Stimulated activated CD4-positive, alpha-beta T cell treated with anti-CD3 and anti-CD28 coated beads, TNF-alpha, amount 100 ng/mL, for 48 hours (primary cell): ENCODE data around the gene SUPT5H.

Experiments
- DNase-seq, 3 donors: peaks; one replicate each; pipeline ENCODE4 v3.0.0-alpha.2; 2020; ENCODE audit warnings: low read depth in 3 of 3

SUPT5H gene

GRCh38 chr19:39496063-39496462 is 50.7 kb downstream of the SUPT5H start:
- no peak for DNase-seq

- DNase-seq, result no peak
These were observed 52.3 kb downstream of the SUPT5H start for GRCh38 chr19:39497701-39497995.

DNA sequence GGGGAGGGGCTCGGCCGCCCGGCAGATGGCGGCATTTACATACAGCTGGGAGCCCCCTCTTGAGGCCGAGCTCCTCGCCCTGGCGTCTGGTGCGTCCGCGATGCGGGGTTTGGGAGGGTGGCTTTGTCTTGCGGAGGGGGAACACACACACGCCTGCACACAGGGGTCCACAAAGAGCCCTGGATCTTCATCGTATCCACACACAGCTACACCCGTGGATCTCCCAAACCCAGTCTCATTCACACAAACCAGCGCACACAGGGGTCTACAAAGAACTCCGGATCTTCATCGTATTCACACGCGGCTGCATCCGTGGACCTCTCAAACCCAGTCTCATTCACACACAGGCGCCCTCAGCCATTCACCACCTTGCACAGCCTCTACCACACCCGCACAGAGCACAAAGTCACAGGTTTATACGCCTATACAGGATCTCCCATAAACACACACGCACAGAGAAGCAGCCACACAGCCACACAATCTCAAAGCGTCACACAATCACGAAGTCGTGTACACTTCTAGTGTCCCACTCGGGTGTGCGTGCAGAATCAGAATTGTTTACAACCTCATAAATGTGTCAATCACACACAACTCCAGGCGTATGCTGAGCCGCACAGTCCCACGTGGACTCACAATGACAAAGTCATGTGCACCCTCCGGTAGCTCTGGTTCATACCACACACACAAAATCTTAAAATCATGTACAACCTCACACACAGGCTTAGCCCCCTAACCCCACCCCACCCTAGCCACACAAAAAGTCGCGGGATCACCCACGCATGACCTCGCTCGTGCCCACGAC is 52.8 kb downstream of the SUPT5H start:
- DNase-seq, result no peak

GRCh38 chr19:39498798-39499642 is 53.6 kb downstream of the SUPT5H start, which contains the start of gene DLL3:
TSS of gene DLL3 (plus strand) at chr19:39498947. CDS start at chr19:39498975, 28 bp downstream.
- DNase-seq, result no peak

DNA sequence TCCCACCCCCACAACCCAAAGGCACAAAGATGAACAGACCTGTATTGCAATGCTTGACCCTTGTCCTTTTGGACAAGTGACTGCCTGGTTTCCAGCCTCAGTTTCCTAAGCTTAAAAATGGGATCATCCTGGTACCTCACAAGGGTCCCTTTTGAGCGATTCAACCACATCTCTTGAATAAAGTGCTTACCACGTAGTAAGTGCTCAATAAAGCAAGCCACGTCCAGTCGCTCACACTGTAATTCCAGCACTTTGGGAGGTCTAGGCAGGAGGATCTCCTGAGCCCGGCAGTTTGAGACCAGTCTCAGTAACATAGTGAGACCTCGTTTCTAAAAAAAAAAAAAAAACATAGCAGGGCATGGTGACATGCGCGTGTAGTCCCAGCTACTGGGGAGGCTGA is 54.5 kb downstream of the SUPT5H start:
- no peak for DNase-seq

DNA sequence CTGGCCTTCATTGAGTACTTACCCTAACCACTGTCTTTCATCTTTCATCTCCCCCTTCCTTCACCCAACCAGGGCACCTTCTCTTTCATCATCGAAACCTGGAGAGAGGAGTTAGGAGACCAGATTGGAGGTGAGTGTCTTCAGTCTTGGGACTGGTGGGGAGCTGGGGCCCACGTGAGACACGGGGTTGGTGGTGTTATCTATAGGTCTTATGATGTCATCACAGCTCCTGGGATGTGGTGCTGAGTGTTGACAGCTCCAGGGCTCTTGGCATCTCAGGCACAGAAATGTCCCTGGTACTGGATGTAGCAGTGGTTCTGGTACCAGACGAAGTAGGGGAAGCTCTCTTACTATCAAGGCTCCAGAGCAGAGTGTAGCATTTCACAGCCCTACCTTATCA is 55.2 kb downstream of the SUPT5H start:
- no peak for DNase-seq

DNA sequence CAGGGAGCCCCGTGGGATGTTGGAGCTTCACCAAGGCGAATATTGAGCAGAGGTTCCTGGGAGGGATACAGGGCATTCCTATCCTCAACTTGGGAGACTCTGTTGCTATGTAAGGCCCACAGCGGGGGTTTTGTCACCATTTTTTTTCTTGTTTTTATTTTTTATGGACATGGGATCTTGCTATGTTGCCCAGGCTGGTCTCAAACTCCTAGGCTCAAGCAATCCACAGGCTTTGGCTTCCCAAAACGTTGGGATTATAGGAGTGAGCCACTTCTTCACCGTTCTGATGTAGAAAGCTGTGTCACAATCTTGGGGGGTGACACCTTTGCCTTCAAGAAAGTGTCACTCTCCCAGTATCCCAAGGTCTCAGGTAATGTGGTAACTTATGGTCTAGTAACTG is 56.0 kb downstream of the SUPT5H start:
- no peak for DNase-seq

DNA sequence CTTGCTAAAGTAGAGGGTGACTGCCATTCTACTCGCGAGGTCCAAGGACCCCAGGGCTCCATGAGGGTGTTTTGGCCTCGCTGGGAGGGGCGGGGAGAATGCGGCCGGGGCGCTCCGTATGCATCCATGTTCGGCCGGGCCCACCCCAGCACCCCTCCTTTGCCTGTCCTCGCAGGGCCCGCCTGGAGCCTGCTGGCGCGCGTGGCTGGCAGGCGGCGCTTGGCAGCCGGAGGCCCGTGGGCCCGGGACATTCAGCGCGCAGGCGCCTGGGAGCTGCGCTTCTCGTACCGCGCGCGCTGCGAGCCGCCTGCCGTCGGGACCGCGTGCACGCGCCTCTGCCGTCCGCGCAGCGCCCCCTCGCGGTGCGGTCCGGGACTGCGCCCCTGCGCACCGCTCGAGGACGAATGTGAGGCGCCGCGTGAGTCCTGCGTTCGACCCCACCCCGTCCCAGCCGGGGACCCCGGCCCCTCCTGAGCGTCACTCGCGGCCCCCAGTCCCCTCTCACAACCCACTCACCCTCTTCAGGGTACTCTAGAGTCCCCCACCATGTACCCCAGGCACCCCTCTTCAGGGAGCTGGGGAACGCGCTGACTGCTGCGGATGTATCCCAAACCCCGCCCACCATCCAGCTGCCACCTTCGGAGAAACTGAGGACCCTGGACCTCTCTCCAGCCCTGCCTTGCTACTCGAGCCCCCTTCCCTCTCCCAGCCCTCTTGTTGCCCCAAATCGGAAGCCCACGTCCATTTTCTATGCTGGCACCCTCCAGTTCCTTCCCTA is 57.4 kb downstream of the SUPT5H start:
- peak; percentile 60 to 72 (median 65) for DNase-seq

GRCh38 chr19:39506598-39506943 is 61.2 kb downstream of the SUPT5H start:
- no peak for DNase-seq

DNA sequence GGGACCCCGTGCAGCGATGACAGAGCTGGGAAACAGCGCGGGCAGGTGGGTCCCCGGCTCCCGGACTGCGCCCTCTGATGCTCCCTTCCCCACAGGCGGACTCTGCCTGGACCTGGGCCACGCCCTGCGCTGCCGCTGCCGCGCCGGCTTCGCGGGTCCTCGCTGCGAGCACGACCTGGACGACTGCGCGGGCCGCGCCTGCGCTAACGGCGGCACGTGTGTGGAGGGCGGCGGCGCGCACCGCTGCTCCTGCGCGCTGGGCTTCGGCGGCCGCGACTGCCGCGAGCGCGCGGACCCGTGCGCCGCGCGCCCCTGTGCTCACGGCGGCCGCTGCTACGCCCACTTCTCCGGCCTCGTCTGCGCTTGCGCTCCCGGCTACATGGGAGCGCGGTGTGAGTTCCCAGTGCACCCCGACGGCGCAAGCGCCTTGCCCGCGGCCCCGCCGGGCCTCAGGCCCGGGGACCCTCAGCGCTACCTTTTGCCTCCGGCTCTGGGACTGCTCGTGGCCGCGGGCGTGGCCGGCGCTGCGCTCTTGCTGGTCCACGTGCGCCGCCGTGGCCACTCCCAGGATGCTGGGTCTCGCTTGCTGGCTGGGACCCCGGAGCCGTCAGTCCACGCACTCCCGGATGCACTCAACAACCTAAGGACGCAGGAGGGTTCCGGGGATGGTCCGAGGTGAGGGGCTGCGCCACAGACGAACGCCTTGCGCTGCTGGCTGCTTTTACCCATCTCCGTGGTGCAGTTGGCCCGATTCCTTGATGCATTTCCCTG is 61.7 kb downstream of the SUPT5H start:
- peak; percentile 33 to 39 (median 37) for DNase-seq

- DNase-seq, result no peak
These were observed 62.5 kb downstream of the SUPT5H start for GRCh38 chr19:39507715-39508364.

GRCh38 chr19:39508629-39509028 is 63.2 kb downstream of the SUPT5H start:
- DNase-seq, result no peak

DNA sequence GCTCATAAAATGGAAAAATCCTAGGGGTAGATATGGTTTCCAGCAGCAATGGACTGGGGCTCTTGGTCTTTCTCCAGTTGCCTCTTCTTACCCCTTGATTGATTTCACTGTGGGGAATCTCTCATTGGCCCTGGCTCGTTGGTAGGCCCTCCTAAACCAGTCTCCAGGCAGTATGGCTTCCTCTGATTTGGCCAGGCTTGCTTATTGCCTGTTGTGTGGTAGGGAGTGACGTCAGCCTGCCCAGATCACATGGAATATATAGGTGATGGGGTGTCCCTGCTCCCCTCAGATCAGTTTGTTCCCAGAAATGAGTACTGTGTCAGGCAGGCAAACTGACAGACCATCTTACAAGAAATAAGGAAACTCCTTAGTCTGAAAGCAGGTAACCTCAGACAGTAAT is 63.9 kb downstream of the SUPT5H start:
- DNase-seq, result no peak

DNA sequence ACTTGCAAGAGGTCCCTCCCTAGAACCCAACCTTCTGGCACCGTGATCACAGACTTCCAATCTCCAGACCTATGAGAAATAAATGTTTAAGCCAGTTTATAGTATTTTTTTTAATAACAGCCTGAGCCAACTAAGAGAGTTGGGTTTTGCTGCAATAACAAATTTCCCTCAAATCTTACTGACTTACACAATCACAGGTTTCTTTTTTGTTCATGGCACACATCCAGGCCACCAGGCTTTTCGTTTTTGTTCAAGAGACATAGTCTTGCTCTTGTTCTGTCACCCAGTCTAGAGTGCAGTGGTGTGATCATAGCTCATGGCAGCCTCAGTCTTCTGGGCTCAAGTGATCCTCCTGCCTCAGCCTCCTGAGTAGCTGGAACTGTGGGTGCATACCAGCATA is 67.6 kb downstream of the SUPT5H start:
- DNase-seq, result no peak

DNA sequence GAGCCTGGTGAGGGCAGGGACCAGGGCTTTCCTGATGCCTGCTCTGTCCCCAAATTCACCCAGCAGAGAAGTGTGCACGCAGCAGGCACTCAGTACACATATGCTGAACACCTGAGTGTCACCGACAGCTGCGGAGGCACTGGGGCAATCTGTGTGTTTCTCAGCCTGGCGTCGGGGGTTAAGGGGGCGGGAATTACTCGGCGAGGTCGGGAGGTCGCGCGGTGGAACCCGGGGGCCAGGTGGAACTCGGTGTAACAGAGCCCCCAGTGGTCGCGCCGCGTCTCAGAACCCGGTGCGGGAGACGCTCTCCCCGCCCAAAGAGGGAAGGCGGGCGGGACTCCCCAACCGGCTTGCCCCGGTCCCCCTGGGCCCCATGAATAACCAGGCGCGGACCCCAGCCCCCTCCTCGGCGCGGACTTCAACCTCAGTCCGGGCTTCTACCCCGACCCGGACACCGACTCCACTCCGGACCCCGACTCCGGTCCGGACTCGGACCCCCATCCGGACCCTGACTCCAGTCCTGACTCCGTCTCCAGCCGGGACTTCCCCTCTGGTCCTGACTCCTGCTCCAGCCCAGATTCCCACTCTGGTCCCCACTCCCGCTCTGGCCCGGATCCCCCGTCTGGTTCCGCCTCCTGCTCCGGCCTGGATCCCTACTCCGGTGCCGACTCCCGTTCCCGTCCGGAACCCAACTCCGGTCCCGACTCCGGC is 69.6 kb downstream of the SUPT5H start, which contains the start of gene SELENOV:
TSS of gene SELENOV (plus strand) at position 300 of the 711 bp plus-strand sequence. CDS start at position 374, 74 bp downstream.
- DNase-seq, result no peak

GRCh38 chr19:39515551-39516191 is 70.3 kb downstream of the SUPT5H start:
- DNase-seq, result no peak

GRCh38 chr19:39516270-39516669 is 70.9 kb downstream of the SUPT5H start:
- no peak for DNase-seq

GRCh38 chr19:39517432-39517831 is 72.0 kb downstream of the SUPT5H start:
- no peak for DNase-seq

DNA sequence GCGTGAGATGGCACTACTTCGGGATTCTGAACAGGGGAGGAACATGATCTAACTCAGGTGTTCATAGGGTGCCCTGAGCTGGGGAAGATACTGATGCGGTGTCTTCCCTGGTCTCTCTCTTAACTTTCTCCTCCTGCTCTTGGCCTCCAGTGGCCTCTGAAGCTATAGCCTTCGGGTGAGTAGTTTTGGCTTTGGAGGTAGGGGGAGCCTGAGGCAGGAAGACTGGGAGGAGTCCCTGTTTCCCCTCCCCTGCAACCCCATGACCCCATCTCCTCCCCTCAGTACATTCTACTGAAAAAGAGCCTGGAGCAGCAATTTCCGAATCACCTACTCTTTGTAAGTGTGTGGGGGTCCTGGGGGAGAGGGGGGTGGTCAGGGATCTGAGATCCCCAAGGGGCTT is 73.1 kb downstream of the SUPT5H start:
- DNase-seq, result no peak

- DNase-seq, result no peak
These were observed 73.6 kb downstream of the SUPT5H start for GRCh38 chr19:39518975-39519374.
